GM18951 (cell line): ENCODE measurements around the gene LINS1.

Experiments used
- POLR2A ChIP-seq: IDR thresholded peaks from 4 replicates; pipeline ENCODE4 v1.6.1; 2011; ENCODE audit warnings: mild to moderate bottlenecking; ENCODE audit not compliant: insufficient read length, insufficient read depth; ENCODE audit errors: extremely low read depth
- in situ Hi-C: fragments of 300-500 bp; cut with MboI; formaldehyde crosslinking; loops from one replicate; pipeline ENCODE4 v1.12.0; 2022; ENCODE audit warnings: low sequenced_read_pairs, mixed read lengths, inconsistent platforms; ENCODE audit not compliant: unreplicated experiment

Gene LINS1

GRCh38 chr15:100565591-100565990 is 36.4 kb downstream of the LINS1 start:
- in situ Hi-C loops: no loop called here

GRCh38 chr15:100560323-100560722 is 41.7 kb downstream of the LINS1 start:
- TF ChIP-seq POLR2A: no peak
- in situ Hi-C loops: no loop called here

More at GRCh38 chr15:100565591-100565990, 36.4 kb downstream of the LINS1 start:
- no peak for TF ChIP-seq POLR2A

- in situ Hi-C loops: no loop called here
- TF ChIP-seq POLR2A: no peak
These were observed 42.7 kb downstream of the LINS1 start for GRCh38 chr15:100559330-100559729.

GRCh38 chr15:100558771-100559254 is 43.2 kb downstream of the LINS1 start:
- no peak for TF ChIP-seq POLR2A
- in situ Hi-C loops: no loop called here

GRCh38 chr15:100553468-100553867 is 48.5 kb downstream of the LINS1 start:
- TF ChIP-seq POLR2A: no peak
- in situ Hi-C loops: no loop called here

GRCh38 chr15:100547961-100548360 is 54.0 kb downstream of the LINS1 start:
- no peak for TF ChIP-seq POLR2A
- in situ Hi-C loops: no loop called here

- in situ Hi-C loops: no loop called here
- TF ChIP-seq POLR2A: no peak
These were observed 57.0 kb downstream of the LINS1 start for GRCh38 chr15:100544946-100545345.

- TF ChIP-seq POLR2A: no peak
- in situ Hi-C loops: no loop called here
These were observed 57.6 kb downstream of the LINS1 start for GRCh38 chr15:100544338-100544841.

GRCh38 chr15:100542290-100542689 is 59.7 kb downstream of the LINS1 start:
- no peak for TF ChIP-seq POLR2A
- in situ Hi-C loops: no loop called here

- in situ Hi-C loops: no loop called here
- no peak for TF ChIP-seq POLR2A
These were observed 64.7 kb downstream of the LINS1 start for GRCh38 chr15:100537331-100537730.

- no peak for TF ChIP-seq POLR2A
- in situ Hi-C loops: no loop called here
These were observed 65.3 kb downstream of the LINS1 start for GRCh38 chr15:100536733-100537132.

GRCh38 chr15:100533886-100534285 is 68.1 kb downstream of the LINS1 start:
- in situ Hi-C loops: no loop called here
- TF ChIP-seq POLR2A: no peak

GRCh38 chr15:100531823-100532327 is 70.1 kb downstream of the LINS1 start:
- TF ChIP-seq POLR2A: no peak
- in situ Hi-C loops: no loop called here

GRCh38 chr15:100531204-100531603 is 70.8 kb downstream of the LINS1 start:
- in situ Hi-C loops: no loop called here
- no peak for TF ChIP-seq POLR2A
